PC-3 (cell line): ENCODE data around the gene NR2F2.

Experiments
- EZH2 ChIP-seq: fragments of 300-600 bp; sonication (generic); IDR thresholded peaks from one replicate; pipeline ENCODE4 v1.6.1; 2017; ENCODE audit warnings: antibody characterized with exemption, mild to moderate bottlenecking, low read length; ENCODE audit not compliant: unreplicated experiment
- TF ChIP-seq, protein P1 (sequence below): fragments of 300-600 bp; sonication (generic); conservative IDR thresholded peaks from 2 replicates; pipeline ENCODE4 v1.5.1; 2017; ENCODE audit warnings: antibody characterized with exemption, low read depth, mild to moderate bottlenecking, low read length

GRCh38 chr15:96366526-96366877 lies 36.0 kb downstream of the NR2F2 start:
- TF ChIP-seq, protein P1, sequence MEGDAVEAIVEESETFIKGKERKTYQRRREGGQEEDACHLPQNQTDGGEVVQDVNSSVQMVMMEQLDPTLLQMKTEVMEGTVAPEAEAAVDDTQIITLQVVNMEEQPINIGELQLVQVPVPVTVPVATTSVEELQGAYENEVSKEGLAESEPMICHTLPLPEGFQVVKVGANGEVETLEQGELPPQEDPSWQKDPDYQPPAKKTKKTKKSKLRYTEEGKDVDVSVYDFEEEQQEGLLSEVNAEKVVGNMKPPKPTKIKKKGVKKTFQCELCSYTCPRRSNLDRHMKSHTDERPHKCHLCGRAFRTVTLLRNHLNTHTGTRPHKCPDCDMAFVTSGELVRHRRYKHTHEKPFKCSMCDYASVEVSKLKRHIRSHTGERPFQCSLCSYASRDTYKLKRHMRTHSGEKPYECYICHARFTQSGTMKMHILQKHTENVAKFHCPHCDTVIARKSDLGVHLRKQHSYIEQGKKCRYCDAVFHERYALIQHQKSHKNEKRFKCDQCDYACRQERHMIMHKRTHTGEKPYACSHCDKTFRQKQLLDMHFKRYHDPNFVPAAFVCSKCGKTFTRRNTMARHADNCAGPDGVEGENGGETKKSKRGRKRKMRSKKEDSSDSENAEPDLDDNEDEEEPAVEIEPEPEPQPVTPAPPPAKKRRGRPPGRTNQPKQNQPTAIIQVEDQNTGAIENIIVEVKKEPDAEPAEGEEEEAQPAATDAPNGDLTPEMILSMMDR, result no peak
- no peak for TF ChIP-seq EZH2
